Sigmoid colon (tissue), 7 donors: ENCODE results near the gene FBLN2. TPM values are rescaled to one million over a fixed set of nuclear protein-coding genes. Genes with fewer than 3 reads are reported as not detected.

ENCODE experiments used
- DNase-seq: peaks from one replicate; pipeline ENCODE4 v3.0.0-alpha.2; 2019
- H3K27ac ChIP-seq, 4 donors: fragments of 200-600 bp; sonication (generic); one replicate each; pipeline ENCODE4 v1.5.1; 2016 to 2019; ENCODE audit warnings: mild to moderate bottlenecking in 1 of 4
- H3K27me3 ChIP-seq, 3 donors: fragments of 200-600 bp; sonication (generic); one replicate each; pipeline ENCODE4 v1.5.1; 2019; ENCODE audit warnings: mild to moderate bottlenecking in 1 of 3
- H3K36me3 ChIP-seq, 4 donors: fragments of 200-600 bp; sonication (generic); one replicate each; pipeline ENCODE4 v1.5.1; 2016 to 2019
- H3K4me1 ChIP-seq, 4 donors: fragments of 200-600 bp; sonication (generic); one replicate each; pipeline ENCODE4 v1.5.1; 2017 to 2019
- H3K4me3 ChIP-seq, 4 donors: fragments of 200-600 bp; sonication (generic); one replicate each; pipeline ENCODE4 v1.5.1; 2017 to 2019; ENCODE audit warnings: mild to moderate bottlenecking in 2 of 4, moderate library complexity in 1 of 4
- H3K9me3 ChIP-seq, 4 donors: fragments of 200-600 bp in 3 of 4; sonication (generic) in 3 of 4; one replicate each; pipeline versions ENCODE4 v1.5.1 to v1.6.1; 2013 to 2019
- EP300 ChIP-seq, 4 donors: sonication (generic); formaldehyde crosslinking; IDR thresholded peaks; one replicate each; pipeline ENCODE4 v1.6.1; 2017; ENCODE audit warnings: antibody characterized with exemption in 4 of 4
- POLR2A ChIP-seq, 2 donors: fragments of 450-650 bp; IDR thresholded peaks; one replicate each; pipeline ENCODE4 v1.6.1; 2016; ENCODE audit warnings: antibody characterized with exemption in 2 of 2, mild to moderate bottlenecking in 2 of 2, moderate library complexity in 2 of 2
- POLR2AphosphoS5 ChIP-seq, 4 donors: sonication (generic); formaldehyde crosslinking; IDR thresholded peaks; one replicate each; pipeline ENCODE4 v1.6.1; 2017; ENCODE audit warnings: antibody characterized with exemption in 4 of 4
- WGBS, 2 donors: extraction: QIAGEN DNeasy Blood & Tissue Kit; methylation state at CpG; one replicate each; pipeline ENCODE4 v1.1.7; 2013; 5-methylcytosine and 5-hydroxymethylcytosine counted together
- intact Hi-C: fragments of 100-400 bp; cut with DNase I; formaldehyde crosslinking; loops from one replicate; pipeline ENCODE4 v1.15.1; 2023
- polyA plus RNA-seq, 3 donors: library from polyadenylated mRNA; stranded (reverse); fragments of 200-250 nt; gene quantifications; one replicate each; pipeline ENCODE4 v1.2.3, GENCODE V29; 2013
- total RNA-seq, 4 donors: library from RNA; depleted of rRNA; stranded (reverse); fragments of >200 nt; gene quantifications; one replicate each; pipeline ENCODE4 v1.1.0, GENCODE V29; 2016
- TF ChIP-seq, protein P1 (sequence below), 4 experiments: fragments of 450-650 bp in 3 of 4; fragments of 200-600 bp in 1 of 4; IDR thresholded peaks; one replicate each; pipeline ENCODE4 v1.5.1; 2016 to 2019; ENCODE audit warnings: antibody characterized with exemption in 4 of 4, mild to moderate bottlenecking in 3 of 4, moderate library complexity in 2 of 4
- donor health status: healthy with polysubstance abuse.
- donor health status: Bipolar disorder and iron deficiency.
- donor health status: healthy.

Gene FBLN2
- total and polyA plus RNA-seq, 7 donors: 1.2 to 134 (median 18.7) TPM

DNA sequence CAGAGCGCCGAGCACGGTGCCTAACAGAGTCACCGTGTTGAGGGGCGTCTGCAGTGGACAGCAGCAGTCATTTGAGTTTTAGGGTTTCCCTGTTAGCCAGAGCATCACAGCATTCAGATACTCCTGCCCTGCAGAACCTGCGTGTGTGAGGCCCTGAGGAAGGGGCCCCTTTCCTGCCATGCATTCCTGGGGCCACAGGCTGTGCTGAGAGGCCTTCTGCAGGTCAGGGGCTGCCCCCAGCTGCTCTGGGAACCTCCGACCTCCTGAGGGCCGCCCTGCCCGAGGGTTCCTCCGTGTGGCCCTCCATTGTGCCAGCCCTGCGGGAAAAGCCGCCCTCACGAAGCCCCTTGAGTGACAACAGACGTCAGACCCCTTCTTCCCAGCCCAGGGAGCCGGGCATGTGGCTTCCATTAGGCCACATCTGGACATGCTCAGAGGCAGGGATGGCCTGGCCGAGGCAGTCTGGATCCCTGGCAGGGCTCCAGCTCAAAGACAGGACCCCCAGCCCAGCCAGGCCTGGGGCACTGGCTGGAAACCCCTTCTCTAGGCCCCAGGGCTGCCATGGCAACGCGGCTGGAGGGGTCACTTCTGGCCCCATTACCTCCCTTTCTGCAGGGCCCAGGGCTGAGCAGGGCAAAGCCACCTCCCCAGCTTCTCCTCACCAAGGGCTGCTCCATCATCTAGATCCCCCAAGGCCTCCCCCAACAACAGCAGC lies 25.3 kb downstream of the FBLN2 start:
- no peaks in the 10 kb centered on the region for H3K27me3 ChIP-seq
- H3K9me3 ChIP-seq: no peaks in the 10 kb centered on the region
- 79 to 80% methylated on average over 18 of the region's 18 CpGs for WGBS, 2 donors
- TF ChIP-seq EP300 (IDR thresholded peaks at IDR 0.05): no peak
- H3K4me3 ChIP-seq: no peak overlapping the region
- H3K27ac ChIP-seq: peak overlapping the region in 1 of 4 donors; percentile 14
- intact Hi-C loops: no loop called here
- no peak for DNase-seq
- no peaks in the 10 kb centered on the region for H3K4me1 ChIP-seq
- no peaks in the 10 kb centered on the region for H3K36me3 ChIP-seq

DNA sequence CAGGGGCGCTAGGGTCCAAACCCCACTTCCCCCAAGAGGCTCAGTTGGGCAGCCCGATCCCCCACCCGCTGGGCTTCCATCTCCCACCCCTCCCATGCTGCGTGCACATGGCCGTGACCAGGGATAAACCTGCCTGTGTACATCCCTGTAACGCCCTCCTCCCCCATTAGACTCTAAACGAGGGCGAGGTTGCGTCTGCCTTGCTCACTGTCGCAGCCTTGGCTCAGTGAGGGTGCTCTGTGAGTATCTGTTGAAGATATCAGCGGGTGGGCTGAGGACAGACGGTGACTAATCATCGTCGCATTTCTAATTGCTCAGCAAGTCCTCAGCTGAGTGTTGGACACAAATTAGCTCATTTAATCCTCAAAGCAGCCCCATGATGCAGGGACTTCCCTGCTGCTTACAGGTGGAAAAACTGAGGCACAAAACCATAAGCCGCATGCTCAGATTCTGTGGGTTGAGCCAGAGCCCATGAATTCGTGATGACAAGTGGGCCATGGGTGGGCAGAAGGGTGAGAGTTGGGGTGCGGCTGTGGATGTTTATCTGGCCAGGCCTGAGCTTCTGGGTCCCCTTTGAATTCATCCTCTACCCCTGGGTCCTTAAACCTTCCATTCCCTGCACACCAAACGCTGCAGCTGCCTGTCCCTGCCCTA lies 26.0 kb downstream of the FBLN2 start:
- H3K4me1 ChIP-seq: no peaks in the 10 kb centered on the region
- H3K4me3 ChIP-seq: no peak overlapping the region
- no peaks in the 10 kb centered on the region for H3K36me3 ChIP-seq
- intact Hi-C loops: no loop called here
- TF ChIP-seq EP300 (IDR thresholded peaks at IDR 0.05) (no peak), POLR2AphosphoS5 (IDR thresholded peaks at IDR 0.05) (peak in 1 of 4 donors; percentile 10), POLR2A (IDR thresholded peaks at IDR 0.05) (no peak)
- TF ChIP-seq, protein P1, sequence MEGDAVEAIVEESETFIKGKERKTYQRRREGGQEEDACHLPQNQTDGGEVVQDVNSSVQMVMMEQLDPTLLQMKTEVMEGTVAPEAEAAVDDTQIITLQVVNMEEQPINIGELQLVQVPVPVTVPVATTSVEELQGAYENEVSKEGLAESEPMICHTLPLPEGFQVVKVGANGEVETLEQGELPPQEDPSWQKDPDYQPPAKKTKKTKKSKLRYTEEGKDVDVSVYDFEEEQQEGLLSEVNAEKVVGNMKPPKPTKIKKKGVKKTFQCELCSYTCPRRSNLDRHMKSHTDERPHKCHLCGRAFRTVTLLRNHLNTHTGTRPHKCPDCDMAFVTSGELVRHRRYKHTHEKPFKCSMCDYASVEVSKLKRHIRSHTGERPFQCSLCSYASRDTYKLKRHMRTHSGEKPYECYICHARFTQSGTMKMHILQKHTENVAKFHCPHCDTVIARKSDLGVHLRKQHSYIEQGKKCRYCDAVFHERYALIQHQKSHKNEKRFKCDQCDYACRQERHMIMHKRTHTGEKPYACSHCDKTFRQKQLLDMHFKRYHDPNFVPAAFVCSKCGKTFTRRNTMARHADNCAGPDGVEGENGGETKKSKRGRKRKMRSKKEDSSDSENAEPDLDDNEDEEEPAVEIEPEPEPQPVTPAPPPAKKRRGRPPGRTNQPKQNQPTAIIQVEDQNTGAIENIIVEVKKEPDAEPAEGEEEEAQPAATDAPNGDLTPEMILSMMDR (IDR thresholded peaks at IDR 0.05): no peak
- no peaks in the 10 kb centered on the region for H3K27me3 ChIP-seq
- no peak for DNase-seq
- WGBS, 2 donors: 70 to 76% methylated on average over 18 of the region's 18 CpGs
- no peaks in the 10 kb centered on the region for H3K9me3 ChIP-seq
- peak overlapping the region in 1 of 4 donors; percentile 14 for H3K27ac ChIP-seq

DNA sequence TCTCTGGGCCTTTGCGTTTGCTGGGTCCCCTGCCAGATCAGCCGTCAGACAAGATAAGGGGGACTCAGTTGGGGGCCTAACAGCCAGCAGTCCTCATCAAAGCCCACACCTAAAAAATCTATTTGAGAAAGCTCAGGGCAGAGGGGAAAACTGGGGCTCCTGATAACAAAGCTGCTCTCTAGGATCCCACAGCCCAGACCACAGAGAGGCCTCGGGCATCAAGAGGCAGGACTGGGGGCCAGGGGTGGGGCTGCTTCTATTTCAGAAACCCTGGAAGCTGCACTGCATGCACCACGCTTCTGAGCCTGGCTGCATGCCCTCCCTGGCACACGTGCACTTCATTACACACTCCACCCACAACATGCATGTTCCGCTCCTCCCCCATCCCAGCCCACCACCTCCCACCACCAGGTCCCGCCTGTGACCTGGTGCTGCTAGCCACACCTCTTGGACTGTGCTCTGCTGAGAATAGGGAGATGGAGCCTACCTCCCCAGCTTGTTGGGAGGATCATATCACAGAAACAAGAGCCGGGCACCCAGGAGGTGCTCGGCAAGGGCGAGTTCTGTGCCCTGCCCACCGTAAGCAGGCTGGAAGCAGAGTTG lies 26.6 kb downstream of the FBLN2 start:
- no peaks in the 10 kb centered on the region for H3K27me3 ChIP-seq
- no peaks in the 10 kb centered on the region for H3K9me3 ChIP-seq
- no peak overlapping the region for H3K4me3 ChIP-seq
- 46 to 66% methylated on average over 11 of the region's 11 CpGs for WGBS, 2 donors
- H3K36me3 ChIP-seq: no peaks in the 10 kb centered on the region
- intact Hi-C loops: no loop called here
- H3K27ac ChIP-seq: no peak overlapping the region
- no peak for DNase-seq
- H3K4me1 ChIP-seq: no peaks in the 10 kb centered on the region
- TF ChIP-seq POLR2A (IDR thresholded peaks at IDR 0.05): no peak
- no peak for TF ChIP-seq POLR2AphosphoS5 (IDR thresholded peaks at IDR 0.05)
- TF ChIP-seq, protein P1 (IDR thresholded peaks at IDR 0.05): no peak
- no peak for TF ChIP-seq EP300 (IDR thresholded peaks at IDR 0.05)

DNA sequence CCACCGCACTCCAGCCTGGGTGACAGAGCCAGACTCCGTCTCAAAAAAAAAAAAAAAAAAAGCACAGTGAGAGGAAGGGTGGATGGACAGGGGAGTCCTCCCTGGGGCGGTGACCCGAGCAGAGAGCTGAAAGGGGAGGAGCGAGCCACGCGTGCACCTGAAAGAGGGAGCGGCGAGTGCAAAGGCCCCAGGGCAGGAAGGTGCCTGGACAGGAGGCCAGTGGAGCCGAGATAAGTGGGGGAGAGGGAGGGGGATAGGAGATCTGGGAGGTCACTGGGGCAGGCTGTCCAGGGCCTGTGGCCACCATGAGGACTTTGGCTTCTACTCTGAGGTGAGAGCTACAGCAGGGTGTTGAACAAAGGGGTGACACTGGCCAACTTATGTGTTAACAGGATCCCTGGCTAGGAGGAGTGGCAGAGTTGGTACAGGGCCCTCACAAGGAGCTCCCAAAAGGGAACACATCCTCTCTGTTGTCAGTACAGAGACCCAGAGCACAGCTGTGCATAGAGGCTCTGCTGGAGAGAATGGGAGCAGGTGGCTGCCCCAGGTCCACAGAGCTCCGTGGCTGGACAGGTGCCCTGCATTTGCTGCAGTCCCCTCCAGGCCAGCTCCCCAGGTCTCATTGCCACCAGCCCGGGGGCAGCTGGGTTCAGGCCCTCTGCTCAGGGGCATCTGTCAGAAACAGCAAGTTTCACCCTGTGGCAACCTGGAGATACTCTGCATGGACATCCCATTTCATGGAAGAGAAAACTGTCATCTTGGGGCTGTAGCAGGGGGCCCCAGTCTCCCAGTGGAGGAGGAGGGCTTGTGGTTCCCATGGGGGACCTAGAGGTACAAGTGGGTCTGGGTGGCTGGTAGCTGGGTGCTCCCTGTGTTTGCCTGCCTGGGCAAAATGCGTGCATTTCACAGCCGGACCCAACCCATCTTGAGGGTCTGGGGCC lies 28.5 kb downstream of the FBLN2 start:
- 90 to 93% methylated on average over 14 of the region's 14 CpGs for WGBS, 2 donors
- intact Hi-C loops: no loop called here
- H3K36me3 ChIP-seq: no peaks in the 10 kb centered on the region
- no peaks in the 10 kb centered on the region for H3K9me3 ChIP-seq
- no peaks in the 10 kb centered on the region for H3K4me1 ChIP-seq
- H3K27me3 ChIP-seq: no peaks in the 10 kb centered on the region
- DNase-seq: no peak
- no peak overlapping the region for H3K4me3 ChIP-seq
- H3K27ac ChIP-seq: no peak overlapping the region
- TF ChIP-seq POLR2A (IDR thresholded peaks at IDR 0.05): no peak
- TF ChIP-seq POLR2AphosphoS5 (IDR thresholded peaks at IDR 0.05): no peak
- no peak for TF ChIP-seq EP300 (IDR thresholded peaks at IDR 0.05)
- TF ChIP-seq, protein P1 (IDR thresholded peaks at IDR 0.05): no peak
